HUES6 (cell line): ENCODE measurements around the gene SSNA1.

ENCODE experiments used
- H3K27ac ChIP-seq: 2 replicates; pipeline ENCODE4 v1.7.0; 2013; ENCODE audit warnings: low read depth, mild to moderate bottlenecking, low read length, inconsistent platforms
- H3K27me3 ChIP-seq: 2 replicates; pipeline ENCODE4 v1.6.1; 2013; ENCODE audit warnings: low read length; ENCODE audit not compliant: control insufficient read depth, insufficient read depth
- H3K36me3 ChIP-seq: 2 replicates; pipeline ENCODE4 v1.6.1; 2013; ENCODE audit warnings: low read length; ENCODE audit not compliant: control insufficient read depth, insufficient read depth
- H3K4me1 ChIP-seq: 2 replicates; pipeline ENCODE4 v1.6.1; 2013; ENCODE audit warnings: low read length; ENCODE audit not compliant: control insufficient read depth, insufficient read depth
- H3K4me3 ChIP-seq: 2 replicates; pipeline ENCODE4 v1.5.1; 2013; ENCODE audit warnings: low read depth, low read length
- H3K9ac ChIP-seq: one replicate; pipeline ENCODE4 v1.6.1; 2013; ENCODE audit warnings: mild to moderate bottlenecking, low read length
- H3K9me3 ChIP-seq: 2 replicates; pipeline ENCODE4 v1.6.1; 2013; ENCODE audit warnings: low read depth, low read length; ENCODE audit not compliant: control insufficient read depth, insufficient read depth

Gene SSNA1

DNA sequence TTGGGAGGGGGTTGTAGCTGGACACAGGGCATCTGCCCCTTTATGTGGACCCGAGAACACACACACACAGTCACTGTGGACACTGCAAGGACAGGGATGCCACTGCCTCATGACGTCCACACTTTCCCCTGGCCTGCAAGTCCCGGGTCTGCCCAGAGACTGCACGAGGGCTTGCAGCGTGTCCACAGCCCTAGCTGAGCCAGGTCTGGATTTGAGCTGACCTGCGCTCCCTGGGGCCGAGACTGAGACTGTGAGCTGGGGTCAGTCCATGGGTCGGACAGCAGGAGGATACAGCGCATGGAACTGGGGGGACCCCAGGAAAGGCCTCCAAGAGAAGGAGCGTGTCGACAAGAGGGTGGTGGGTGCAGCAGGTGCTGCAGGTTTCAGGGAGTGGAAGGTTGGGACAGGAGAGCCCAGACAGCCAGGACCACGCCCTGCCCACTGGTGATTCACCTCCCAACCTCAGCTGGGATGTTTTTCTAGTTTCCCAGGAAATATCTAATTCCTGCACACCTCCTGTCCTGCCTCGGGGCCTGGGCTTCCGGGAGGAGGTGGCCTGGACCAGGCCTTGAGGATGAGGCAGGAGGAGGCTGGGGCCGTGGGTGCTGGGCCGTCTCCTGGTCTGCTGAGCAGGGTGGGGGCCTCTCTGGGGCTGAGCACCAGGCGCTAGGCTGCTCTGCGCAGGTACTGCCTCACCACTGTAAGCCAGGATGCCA lies 38.0 kb downstream of the SSNA1 start:
- peaks cover 9% of the 10 kb centered on the region for H3K27me3 ChIP-seq
- H3K4me1 ChIP-seq: peaks cover 15% of the 10 kb centered on the region
- no peak overlapping the region for H3K4me3 ChIP-seq
- no peaks in the 10 kb centered on the region for H3K36me3 ChIP-seq
- no peak overlapping the region for H3K27ac ChIP-seq
- no peaks in the 10 kb centered on the region for H3K9me3 ChIP-seq
- H3K9ac ChIP-seq: peak overlapping the region; percentile 17

DNA sequence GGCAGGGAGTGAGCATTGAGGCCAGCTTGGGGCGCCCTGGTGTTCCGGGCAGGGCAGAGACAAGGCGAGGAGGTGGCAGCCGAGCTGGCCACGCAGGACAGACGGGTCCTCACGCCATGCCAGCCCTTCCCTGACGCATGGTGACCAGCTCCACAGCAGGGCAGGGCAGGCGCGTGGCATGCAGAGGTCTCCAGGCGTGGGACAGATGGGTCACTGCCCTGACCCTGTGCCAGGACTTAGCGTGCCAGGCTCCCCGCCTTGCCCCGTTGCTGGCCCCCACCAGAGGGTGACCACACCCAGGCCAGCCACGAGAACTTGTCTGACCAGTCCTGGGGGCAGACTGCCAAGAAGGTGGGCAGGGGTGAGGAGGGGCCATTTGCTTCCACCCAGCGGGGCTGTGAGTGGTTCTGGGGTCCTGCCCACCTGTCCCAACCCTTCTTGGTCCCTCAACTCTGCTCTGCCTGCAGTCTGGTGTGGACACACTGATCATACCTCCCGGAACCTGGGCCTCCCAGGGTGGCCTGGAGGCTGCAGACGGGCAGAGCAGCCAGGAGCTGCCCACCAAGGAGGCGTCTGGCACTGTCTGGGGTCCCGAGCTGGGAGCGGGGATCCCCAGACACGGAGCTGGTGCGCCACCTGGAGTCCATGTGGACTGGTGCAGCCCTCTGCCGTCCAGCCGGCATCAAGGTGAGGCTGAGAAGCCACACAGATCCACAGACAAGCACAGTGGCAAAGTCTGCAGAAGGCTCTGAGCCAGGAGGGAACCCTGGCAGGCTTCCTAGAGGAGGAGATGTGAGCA lies 38.8 kb downstream of the SSNA1 start, which contains the start of gene RNF224:
Gene RNF224, plus strand, starts transcription at position 449 of the 799 bp plus-strand sequence. CDS start 834 bp downstream, outside the sequence.
- H3K4me3 ChIP-seq: no peak within 1 kb of the TSS

GRCh38 chr9:137227853-137228505 lies 39.5 kb downstream of the SSNA1 start:
- Histone ChIP-seq H3K36me3 (no peaks in the 10 kb centered on the region), H3K9me3 (no peaks in the 10 kb centered on the region), H3K4me3 (no peak overlapping the region), H3K4me1 (peaks cover 11% of the 10 kb centered on the region), H3K27ac (no peak overlapping the region), H3K9ac (no peak overlapping the region), H3K27me3 (peaks cover 1% of the 10 kb centered on the region; the same call in 1 of the 2 replicates)

More for the DNA sequence above, 38.8 kb downstream of the SSNA1 start, which contains the start of gene RNF224:
- peaks cover 9% of the 10 kb centered on the region for H3K27me3 ChIP-seq
- no peaks in the 10 kb centered on the region for H3K36me3 ChIP-seq
- H3K4me1 ChIP-seq: peaks cover 15% of the 10 kb centered on the region
- H3K27ac ChIP-seq: no peak within 1 kb of the TSS
- H3K9me3 ChIP-seq: no peaks in the 10 kb centered on the region
- peak within 1 kb of the TSS; percentile 17 for H3K9ac ChIP-seq

GRCh38 chr9:137228506-137228967 lies 40.1 kb downstream of the SSNA1 start:
- H3K27me3 ChIP-seq: no peaks in the 10 kb centered on the region
- peaks cover 10% of the 10 kb centered on the region for H3K4me1 ChIP-seq

DNA sequence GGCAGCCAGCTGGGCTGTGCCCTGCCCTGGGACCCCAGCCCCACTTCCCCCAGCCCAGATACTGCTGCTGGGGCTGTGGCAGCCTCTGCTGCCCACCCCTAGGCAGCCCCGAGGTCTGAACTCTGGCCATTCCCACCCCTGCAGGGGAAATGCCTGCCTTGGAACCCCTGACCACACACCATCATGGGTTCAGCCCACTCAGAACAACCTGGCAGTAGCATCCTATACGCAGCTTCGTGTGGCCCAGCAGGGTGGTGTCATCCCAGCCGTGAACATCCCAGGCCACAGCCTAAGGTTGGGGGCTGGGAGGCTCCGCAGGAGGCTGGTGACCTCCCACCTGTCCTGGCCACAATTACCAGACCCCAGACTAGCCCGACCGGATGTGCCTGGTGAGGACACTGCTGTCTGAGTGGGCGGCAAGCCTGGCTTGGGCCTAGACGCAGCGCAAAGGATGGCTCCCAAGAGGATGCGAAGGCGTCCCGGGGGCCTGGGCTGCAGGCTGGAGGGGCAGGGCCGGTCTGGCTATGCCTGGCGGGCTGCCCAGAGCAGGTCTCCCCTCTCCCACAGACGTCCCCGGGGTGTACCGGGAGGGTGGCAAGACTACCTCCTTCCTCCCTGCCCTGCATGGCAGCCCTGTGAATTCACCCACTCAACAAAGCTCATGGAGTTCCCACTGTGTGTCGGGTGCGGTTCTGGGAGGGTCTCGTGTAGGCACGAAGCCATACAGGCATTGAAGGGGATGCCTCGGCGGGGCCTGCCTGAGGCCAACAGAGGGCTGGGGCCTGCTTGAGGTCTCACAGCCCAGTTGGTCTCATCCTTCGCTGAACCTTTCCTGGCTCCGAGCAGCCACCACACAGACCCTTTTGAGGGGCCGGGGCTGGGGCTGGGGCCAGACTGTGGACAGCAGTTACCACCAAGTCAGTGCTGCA lies 40.8 kb downstream of the SSNA1 start:
- Histone ChIP-seq H3K36me3 (no peaks in the 10 kb centered on the region), H3K4me1 (peaks cover 10% of the 10 kb centered on the region), H3K27me3 (no peaks in the 10 kb centered on the region), H3K4me3 (no peak overlapping the region), H3K27ac (no peak overlapping the region), H3K9ac (no peak overlapping the region), H3K9me3 (no peaks in the 10 kb centered on the region)

More at GRCh38 chr9:137228506-137228967, 40.1 kb downstream of the SSNA1 start:
- H3K9me3 ChIP-seq: no peaks in the 10 kb centered on the region
- H3K27ac ChIP-seq: no peak overlapping the region
- no peaks in the 10 kb centered on the region for H3K36me3 ChIP-seq
- no peak overlapping the region for H3K4me3 ChIP-seq
- H3K9ac ChIP-seq: no peak overlapping the region

GRCh38 chr9:137229903-137230704 lies 41.6 kb downstream of the SSNA1 start:
- Histone ChIP-seq H3K4me1 (peaks cover 10% of the 10 kb centered on the region), H3K9ac (no peak overlapping the region), H3K27ac (no peak overlapping the region)

DNA sequence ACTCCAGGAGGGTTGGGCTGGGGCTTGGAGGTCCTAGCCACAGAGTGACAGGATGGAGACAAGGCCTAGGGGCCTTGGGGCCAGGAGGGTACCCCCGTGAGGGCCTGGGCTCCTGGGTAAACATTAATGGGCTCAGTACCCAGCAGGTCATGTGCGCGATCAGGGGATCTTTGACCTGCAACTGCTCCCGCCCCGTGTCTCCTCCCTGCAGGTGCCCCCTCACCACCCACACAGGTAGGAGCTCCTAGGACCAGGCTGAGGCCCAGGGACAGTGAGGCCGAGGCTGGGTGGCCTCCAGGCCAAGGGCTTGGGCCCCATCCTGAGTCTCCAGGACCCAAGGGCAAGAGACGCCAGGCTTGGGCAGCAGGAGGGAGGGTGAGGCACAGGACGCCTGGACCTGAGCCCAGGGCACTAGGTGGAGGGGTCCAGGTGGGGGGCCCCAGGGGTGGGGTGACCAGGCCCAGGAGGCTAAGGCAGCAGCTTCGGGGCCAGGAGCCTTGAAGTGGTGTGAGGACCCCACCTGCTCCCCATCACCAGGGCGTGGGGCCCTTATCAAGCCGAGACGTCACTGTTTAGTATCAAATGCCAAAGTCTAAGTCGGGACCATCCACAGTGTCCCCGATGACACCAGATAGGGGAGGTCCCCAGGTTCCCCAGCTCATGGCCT lies 42.4 kb downstream of the SSNA1 start, which contains the start of gene SLC34A3:
Gene SLC34A3, plus strand, starts transcription at position 197 of the 667 bp plus-strand sequence. CDS start 802 bp downstream, outside the sequence.
- Histone ChIP-seq H3K27ac (no peak within 1 kb of the TSS), H3K27me3 (no peaks in the 10 kb centered on the region), H3K9me3 (no peaks in the 10 kb centered on the region), H3K4me1 (peaks cover 11% of the 10 kb centered on the region), H3K36me3 (no peaks in the 10 kb centered on the region), H3K9ac (no peak within 1 kb of the TSS), H3K4me3 (no peak within 1 kb of the TSS)

More at GRCh38 chr9:137229903-137230704, 41.6 kb downstream of the SSNA1 start:
- Histone ChIP-seq H3K36me3 (no peaks in the 10 kb centered on the region), H3K9me3 (no peaks in the 10 kb centered on the region), H3K4me3 (no peak overlapping the region), H3K27me3 (no peaks in the 10 kb centered on the region)

DNA sequence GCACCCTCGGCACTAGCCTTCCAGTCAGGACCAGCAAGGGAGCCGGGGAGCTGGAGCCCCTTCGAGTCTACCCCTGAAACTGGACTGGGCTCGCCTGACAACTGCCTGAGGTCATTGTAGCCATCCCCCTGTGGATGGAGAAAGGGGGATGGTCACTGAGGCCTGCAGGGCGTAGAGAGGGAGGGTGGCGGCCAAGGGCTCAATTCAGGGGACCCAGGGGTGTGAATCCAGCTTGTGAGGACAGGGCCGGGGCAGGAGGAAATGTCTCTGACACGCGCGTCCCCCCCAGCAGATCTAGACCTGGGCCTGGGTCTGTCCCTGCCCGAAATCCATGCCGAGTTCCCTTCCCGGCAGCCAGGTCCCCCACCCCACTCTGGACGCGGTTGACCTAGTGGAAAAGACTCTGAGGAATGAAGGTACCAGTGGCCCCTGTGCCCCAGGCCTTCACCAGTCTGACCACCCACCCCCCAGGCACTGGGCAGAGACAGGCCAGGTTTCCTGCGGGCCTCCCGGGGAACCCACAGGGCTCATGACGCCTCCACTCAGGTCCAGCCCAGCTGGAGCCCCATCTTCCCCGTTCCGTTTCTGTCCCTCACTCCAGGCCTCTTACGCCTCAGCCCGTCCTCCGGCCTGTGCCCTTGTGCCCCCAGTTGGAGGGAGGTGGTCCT lies 43.0 kb downstream of the SSNA1 start:
- Histone ChIP-seq H3K4me1 (peaks cover 17% of the 10 kb centered on the region), H3K4me3 (no peak overlapping the region), H3K9me3 (no peaks in the 10 kb centered on the region), H3K36me3 (no peaks in the 10 kb centered on the region), H3K27me3 (no peaks in the 10 kb centered on the region), H3K9ac (no peak overlapping the region), H3K27ac (no peak overlapping the region)

DNA sequence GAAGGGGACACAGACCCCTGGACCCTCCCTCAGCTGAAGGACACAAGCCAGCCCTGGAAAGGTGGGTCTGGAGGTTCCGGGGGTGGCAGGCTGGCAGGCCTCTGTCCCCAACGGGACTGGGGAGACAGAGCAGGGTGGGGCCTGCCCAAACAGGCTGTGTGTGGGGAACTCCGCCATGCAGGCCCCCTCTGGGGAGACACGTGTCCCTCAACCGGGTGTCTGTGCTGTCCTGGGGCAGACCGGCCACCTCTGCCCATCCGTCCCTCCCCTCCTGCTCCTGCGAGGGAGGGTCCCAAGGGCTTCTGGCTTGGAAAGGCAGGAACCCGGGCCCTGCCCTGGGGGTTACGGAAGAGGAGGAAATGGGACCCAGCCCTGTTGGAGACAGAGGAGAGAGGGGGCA lies 43.6 kb downstream of the SSNA1 start:
- no peaks in the 10 kb centered on the region for H3K36me3 ChIP-seq
- H3K27me3 ChIP-seq: no peaks in the 10 kb centered on the region
- H3K4me1 ChIP-seq: peaks cover 21% of the 10 kb centered on the region
- no peak overlapping the region for H3K9ac ChIP-seq
- H3K4me3 ChIP-seq: no peak overlapping the region
- H3K27ac ChIP-seq: no peak overlapping the region
- no peaks in the 10 kb centered on the region for H3K9me3 ChIP-seq
